Small intestine (tissue), 7 donors: ENCODE measurements around the gene PRKAG3. TPM values are rescaled to one million over a fixed set of nuclear protein-coding genes. Genes with fewer than 3 reads are reported as not detected.
A peak's percentile ranks its signal among the peaks of the same experiment; 100 is the strongest.
"Not testable (repeated sequence)": the region's sequence is repeated elsewhere in the genome, so short reads cannot be mapped to it uniquely, and the experiment has no call there.

Experiments used
- DNase-seq, 2 donors: peaks; one replicate each; pipeline versions ENCODE4 v3.0.0 to v3.0.0-alpha.2; 2013
- FAIRE-seq: peaks from 2 replicates; lab custom pipeline; 2012; peaks lifted over from hg19 to GRCh38; lab: Jason Lieb, UNC
- H3K27ac ChIP-seq, 3 donors: one replicate each; pipeline ENCODE4 v1.5.1; 2013; ENCODE audit warnings: low read length in 2 of 3, mild to moderate bottlenecking in 2 of 3, control low read depth in 1 of 3, inconsistent platforms in 1 of 3, low read depth in 1 of 3, moderate library complexity in 1 of 3
- H3K27me3 ChIP-seq, 3 donors: one replicate each; pipeline ENCODE4 v1.6.1; 2013; ENCODE audit warnings: low read length in 3 of 3, inconsistent platforms in 1 of 3; ENCODE audit not compliant: control insufficient read depth in 3 of 3, insufficient read depth in 3 of 3
- H3K36me3 ChIP-seq, 3 donors: one replicate each; pipeline ENCODE4 v1.6.1; 2013; ENCODE audit warnings: low read length in 3 of 3, inconsistent platforms in 1 of 3, low read depth in 1 of 3, mild to moderate bottlenecking in 1 of 3, moderate library complexity in 1 of 3; ENCODE audit not compliant: control insufficient read depth in 3 of 3, insufficient read depth in 2 of 3
- H3K4me1 ChIP-seq, 3 donors: one replicate each; pipeline ENCODE4 v1.6.1; 2013; ENCODE audit warnings: low read length in 2 of 3, inconsistent platforms in 1 of 3, low read depth in 1 of 3, mild to moderate bottlenecking in 1 of 3, moderate library complexity in 1 of 3; ENCODE audit not compliant: control insufficient read depth in 3 of 3, insufficient read depth in 2 of 3
- H3K4me3 ChIP-seq, 3 donors: one replicate each; pipeline ENCODE4 v1.5.1; 2013; ENCODE audit warnings: low read length in 3 of 3, control low read depth in 1 of 3, inconsistent platforms in 1 of 3, low read depth in 1 of 3, mild to moderate bottlenecking in 1 of 3, moderate library complexity in 1 of 3
- H3K9me3 ChIP-seq, 2 donors: one replicate each; pipeline ENCODE4 v1.6.1; 2013; ENCODE audit warnings: low read depth in 1 of 2, low read length in 1 of 2; ENCODE audit not compliant: control insufficient read depth in 2 of 2, insufficient read depth in 1 of 2
- WGBS, 3 donors: extraction: QIAGEN DNeasy Blood & Tissue Kit; methylation state at CpG; one replicate each; pipeline ENCODE4 v1.1.7; 2013; 5-methylcytosine and 5-hydroxymethylcytosine counted together
- polyA plus RNA-seq, 4 donors: library from polyadenylated mRNA; stranded (reverse) in 3 of 4; unstranded in 1 of 4; fragments of 200-250 nt in 3 of 4; fragments of 120-200 nt in 1 of 4; gene quantifications; one replicate each; pipeline versions ENCODE4 v1.2.1 to v1.2.3, GENCODE V29; 2013
- donor health status: healthy with polysubstance abuse.
- donor health status: control.
- donor health status: control.
- donor health status: Bipolar disorder and iron deficiency.
- donor health status: healthy.

Gene PRKAG3
- polyA plus RNA-seq, 4 donors = 0.15 TPM; not detected in 3

- no peak for DNase-seq
- no peaks in the 10 kb centered on the region for H3K9me3 ChIP-seq
- peaks cover 0 to 3% (median 0%) of the 10 kb centered on the region in 3 donors for H3K4me1 ChIP-seq
- no peak for FAIRE-seq
- H3K36me3 ChIP-seq = no peaks in the 10 kb centered on the region
- H3K4me3 ChIP-seq = no peak overlapping the region
- peaks cover 5 to 83% (median 34%) of the 10 kb centered on the region in 3 donors for H3K27me3 ChIP-seq
- WGBS, 3 donors = 37 to 53% (median 47%) methylated on average over 5 of the region's 5 CpGs
- no peak overlapping the region for H3K27ac ChIP-seq
Measured at GRCh38 chr2:218854860-218855259, 23.3 kb upstream of the PRKAG3 start.

- Histone ChIP-seq H3K4me1 (peaks cover 0 to 3% (median 0%) of the 10 kb centered on the region in 3 donors), H3K36me3 (no peaks in the 10 kb centered on the region), H3K27ac (no peak overlapping the region), H3K9me3 (no peaks in the 10 kb centered on the region), H3K27me3 (peaks cover 2 to 84% (median 31%) of the 10 kb centered on the region in 3 donors), H3K4me3 (no peak overlapping the region)
- no peak for FAIRE-seq
- DNase-seq = peak in 1 of 2 donors; percentile 24
- WGBS, 3 donors = 23 to 33% (median 26%) methylated on average over 5 of the region's 5 CpGs
Measured at GRCh38 chr2:218853766-218854165, 22.2 kb upstream of the PRKAG3 start.

GRCh38 chr2:218852911-218853667 is 21.5 kb upstream of the PRKAG3 start:
- no peaks in the 10 kb centered on the region for H3K36me3 ChIP-seq
- FAIRE-seq (no peak), DNase-seq (peak; percentile 44 to 65)
- H3K4me3 ChIP-seq = no peak overlapping the region
- 20 to 27% (median 20%) methylated on average over 16 of the region's 16 CpGs for WGBS, 3 donors
- no peaks in the 10 kb centered on the region for H3K9me3 ChIP-seq
- H3K27ac ChIP-seq = no peak overlapping the region
- peaks cover 0 to 3% (median 0%) of the 10 kb centered on the region in 3 donors for H3K4me1 ChIP-seq
- H3K27me3 ChIP-seq = peaks cover 2 to 77% (median 25%) of the 10 kb centered on the region in 3 donors

GRCh38 chr2:218851286-218851685 is 19.7 kb upstream of the PRKAG3 start:
- no peak overlapping the region for H3K27ac ChIP-seq
- no peak for DNase-seq
- H3K9me3 ChIP-seq = no peaks in the 10 kb centered on the region
- no peaks in the 10 kb centered on the region for H3K36me3 ChIP-seq
- H3K4me1 ChIP-seq = peaks cover 0 to 3% (median 0%) of the 10 kb centered on the region in 3 donors
- H3K4me3 ChIP-seq = no peak overlapping the region
- peaks cover 0 to 60% (median 23%) of the 10 kb centered on the region in 3 donors for H3K27me3 ChIP-seq
- no peak for FAIRE-seq
- WGBS, 3 donors = 47 to 69% (median 55%) methylated on average over 3 of the region's 3 CpGs

- no peak for FAIRE-seq
- Histone ChIP-seq H3K27ac (no peak overlapping the region), H3K27me3 (peaks cover 0 to 55% (median 19%) of the 10 kb centered on the region in 3 donors), H3K4me3 (no peak overlapping the region), H3K36me3 (no peaks in the 10 kb centered on the region), H3K4me1 (peaks cover 0 to 3% (median 0%) of the 10 kb centered on the region in 3 donors), H3K9me3 (no peaks in the 10 kb centered on the region)
- 69 to 91% (median 81%) methylated on average over 2 of the region's 2 CpGs for WGBS, 3 donors
- no peak for DNase-seq
Measured at GRCh38 chr2:218850796-218851195, 19.2 kb upstream of the PRKAG3 start.

DNA sequence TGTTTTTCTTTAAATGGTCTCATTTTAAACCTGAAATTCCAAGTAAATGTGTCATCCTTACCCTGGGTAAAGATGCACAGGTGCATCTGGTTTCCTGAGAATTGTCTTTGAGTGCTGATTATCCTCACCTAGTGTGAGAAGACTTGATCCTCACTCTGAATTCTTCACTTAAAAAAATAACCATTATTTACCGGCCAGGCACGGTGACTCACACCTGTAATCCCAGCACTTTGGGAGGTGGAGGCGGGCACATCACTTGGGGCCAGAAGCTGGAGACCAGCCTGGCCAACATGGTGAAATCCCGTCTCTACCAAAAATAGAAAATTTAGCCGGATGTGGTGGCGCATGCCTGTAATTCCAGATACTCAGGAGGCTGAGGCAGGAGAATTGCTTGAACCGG is 18.1 kb upstream of the PRKAG3 start:
- FAIRE-seq = no peak
- H3K4me1 ChIP-seq = peaks cover 0 to 3% (median 0%) of the 10 kb centered on the region in 3 donors
- no peak overlapping the region for H3K4me3 ChIP-seq
- no peaks in the 10 kb centered on the region for H3K36me3 ChIP-seq
- no peaks in the 10 kb centered on the region for H3K9me3 ChIP-seq
- DNase-seq = no peak
- WGBS, 3 donors = 69 to 79% (median 70%) methylated on average over 7 of the region's 7 CpGs
- H3K27me3 ChIP-seq = peaks cover 0 to 44% (median 17%) of the 10 kb centered on the region in 3 donors
- H3K27ac ChIP-seq = no peak overlapping the region

DNA sequence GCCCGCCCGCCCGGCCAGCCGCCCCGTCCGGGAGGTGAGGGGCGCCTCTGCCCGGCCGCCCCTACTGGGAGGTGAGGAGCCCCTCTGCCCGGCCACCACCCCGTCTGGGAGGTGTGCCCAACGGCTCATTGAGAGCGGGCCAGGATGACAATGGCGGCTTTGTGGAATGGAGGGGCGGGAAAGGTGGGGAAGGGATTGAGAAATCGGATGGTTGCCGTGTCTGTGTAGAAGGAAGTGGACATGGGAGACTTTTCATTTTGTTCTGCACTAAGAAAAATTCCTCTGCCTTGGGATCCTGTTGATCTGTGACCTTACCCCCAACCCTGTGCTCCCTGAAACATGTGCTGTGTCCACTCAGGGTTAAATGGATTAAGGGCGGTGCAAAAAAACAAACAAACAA is 15.4 kb upstream of the PRKAG3 start:
- H3K27me3 ChIP-seq = peaks cover 0 to 21% (median 6%) of the 10 kb centered on the region in 3 donors
- H3K4me1 ChIP-seq, H3K4me3 ChIP-seq, H3K36me3 ChIP-seq, FAIRE-seq, DNase-seq, H3K27ac ChIP-seq, H3K9me3 ChIP-seq: not testable (repeated sequence)
- WGBS, 3 donors = 69 to 83% (median 79%) methylated on average over 7 to 18 of the region's 18 CpGs

DNA sequence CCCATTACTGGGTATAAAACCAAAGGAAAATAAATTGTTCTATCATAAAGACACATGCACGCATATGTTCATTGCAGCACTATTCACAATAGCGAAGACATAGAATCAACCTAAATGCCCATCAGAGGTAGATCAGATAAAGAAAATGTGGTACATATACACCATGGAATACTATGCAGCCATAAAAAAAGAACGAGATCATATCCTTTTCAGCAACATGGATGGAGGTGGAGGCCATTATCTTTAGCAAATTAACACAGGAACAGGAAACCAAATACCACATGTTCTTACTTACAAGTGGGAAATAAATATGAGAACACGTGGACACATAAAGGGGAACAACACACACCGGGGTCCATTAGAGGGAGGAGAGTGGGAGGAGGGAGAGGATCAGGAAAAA is 12.7 kb upstream of the PRKAG3 start:
- not testable (repeated sequence) for H3K36me3 ChIP-seq, H3K27me3 ChIP-seq, H3K4me1 ChIP-seq, H3K9me3 ChIP-seq, H3K27ac ChIP-seq, FAIRE-seq, DNase-seq, H3K4me3 ChIP-seq
- WGBS, 3 donors = 76 to 87% (median 85%) methylated on average over 5 of the region's 5 CpGs
